ENCODE data around the gene COL4A6. TPM values are rescaled to one million over a fixed set of nuclear protein-coding genes. Genes with fewer than 3 reads are reported as not detected.

Gene COL4A6
- total and polyA plus RNA-seq, 10 of the 15 experiments (the other 5 are each of a cell fraction or from before 2014, with no cell fraction given), result 0.02 to 0.56 (median 0.05) TPM; not detected in 3

GRCh38 chrX:108217876-108218275, 220.3 kb downstream of the COL4A6 start:
- in situ Hi-C loops (cut with MboI), result no loop called here
- H3K4me3 ChIP-seq, result no peak overlapping the region
- H3K27me3 ChIP-seq (replicated peaks in 1 of 2; ENCODE audit: control insufficient read depth in 2 of 2, insufficient read depth in 2 of 2, low read length in 1 of 2), result no peaks in the 10 kb centered on the region; a peak in 1 of 4 replicates
- ChIA-PET POLR2A (no interaction called here), SMC1A (ENCODE audit: uncharacterized antibody, unreplicated experiment) (no interaction called here), CTCF (interaction anchor here (1.6 kb wide), 1 partner anchor 18 kb away, joined by 5 read pairs; no protein-coding TSS in a partner anchor), RAD21 (ENCODE audit: unreplicated experiment) (no interaction called here)
- H3K27ac ChIP-seq (ENCODE audit: control insufficient read depth, insufficient read depth), result no peak overlapping the region
- ATAC-seq (no peak), DNase-seq (ENCODE audit: low read depth, low spot score) (no peak), FAIRE-seq (no peak)
- H3K4me1 ChIP-seq (ENCODE audit: control insufficient read depth, insufficient read depth, low read length), result no peaks in the 10 kb centered on the region
- H4K20me1 ChIP-seq (ENCODE audit: control insufficient read depth, insufficient read depth), result no peaks in the 10 kb centered on the region
- H3K79me2 ChIP-seq (ENCODE audit: control insufficient read depth, insufficient read depth, low read length), result no peaks in the 10 kb centered on the region
- intact Hi-C loops (cut with micrococcal nuclease; ENCODE audit: unreplicated experiment), result no loop called here
- no peaks in the 10 kb centered on the region for H3K9me3 ChIP-seq (replicated peaks; ENCODE audit: control insufficient read depth, insufficient read depth, low read length)
- H2AFZ ChIP-seq (ENCODE audit: control insufficient read depth, low read depth, low read length), result no peak overlapping the region
- WGBS (ENCODE audit: insufficient coverage, insufficient replicate concordance, low lambda C conversion rate, missing lambda C conversion rate), result 21% methylated on average over 2 of the region's 3 CpGs
- H3K36me3 ChIP-seq (ENCODE audit: control insufficient read depth in 2 of 2, insufficient read depth in 2 of 2, low read length in 1 of 2), result no peaks in the 10 kb centered on the region
- no peak overlapping the region for H3K4me2 ChIP-seq (ENCODE audit: control insufficient read depth, insufficient read depth)
- H3K9ac ChIP-seq (ENCODE audit: control insufficient read depth, insufficient read depth, low read length), result no peak overlapping the region
- BruUV-seq (replicated peaks), result no TSS peak
- TF ChIP-seq KLF5 (IDR thresholded peaks at IDR 0.05; ENCODE audit: partially characterized antibody), result no peak
- TF ChIP-seq PAX8 (IDR thresholded peaks at IDR 0.05), result no peak
- TF ChIP-seq CEBPZ (IDR thresholded peaks at IDR 0.05; ENCODE audit: low read depth, low read length), result no peak
- no peak for TF ChIP-seq IRF5 (IDR thresholded peaks at IDR 0.05; ENCODE audit: borderline replicate concordance)
- TF ChIP-seq CEBPB (IDR thresholded peaks at IDR 0.05; ENCODE audit: borderline replicate concordance in 1 of 2, low read depth in 2 of 2, low read length in 2 of 2), result no peak
- TF ChIP-seq POU2F2 (IDR thresholded peaks at IDR 0.05; ENCODE audit: borderline replicate concordance, low read depth, low read length), result no peak
- TF ChIP-seq ZNF384 (IDR thresholded peaks at IDR 0.05; ENCODE audit: borderline replicate concordance, low read depth, low read length), result no peak
- TF ChIP-seq CHD2 (IDR thresholded peaks at IDR 0.05; ENCODE audit: borderline replicate concordance, low read depth, low read length), result no peak
- no peak for TF ChIP-seq SREBF2 (IDR thresholded peaks at IDR 0.05; ENCODE audit: low read length)
- no peak for TF ChIP-seq ZNF207 (IDR thresholded peaks at IDR 0.05; ENCODE audit: borderline replicate concordance)
- TF ChIP-seq SPI1 (IDR thresholded peaks at IDR 0.05; ENCODE audit: borderline replicate concordance, insufficient read depth, low read depth, low read length), result no peak
- no peak for TF ChIP-seq MAX (IDR thresholded peaks at IDR 0.05; ENCODE audit: low read depth, low read length)
- no peak for TF ChIP-seq RELB (IDR thresholded peaks at IDR 0.05; ENCODE audit: low read depth)
- TF ChIP-seq WRNIP1 (IDR thresholded peaks at IDR 0.05; ENCODE audit: borderline replicate concordance, low read depth, low read length), result no peak
- no peak for TF ChIP-seq PML (IDR thresholded peaks at IDR 0.05; ENCODE audit: low read length)
- TF ChIP-seq POLR2A (IDR thresholded peaks at IDR 0.05; ENCODE audit: low read depth, low read length), result no peak
- TF ChIP-seq NRF1 (conservative IDR thresholded peaks at IDR 0.05; ENCODE audit: low read depth, low read length), result no peak
- no peak for TF ChIP-seq RBBP5 (conservative IDR thresholded peaks at IDR 0.05)
- no peak for TF ChIP-seq SMAD5 (IDR thresholded peaks at IDR 0.05; ENCODE audit: low read depth)
